ENCODE results near the gene ARHGEF17.
"Not testable (repeated sequence)": the region's sequence is repeated elsewhere in the genome, so short reads cannot be mapped to it uniquely, and the experiment has no call there.

The ARHGEF17 gene

DNA sequence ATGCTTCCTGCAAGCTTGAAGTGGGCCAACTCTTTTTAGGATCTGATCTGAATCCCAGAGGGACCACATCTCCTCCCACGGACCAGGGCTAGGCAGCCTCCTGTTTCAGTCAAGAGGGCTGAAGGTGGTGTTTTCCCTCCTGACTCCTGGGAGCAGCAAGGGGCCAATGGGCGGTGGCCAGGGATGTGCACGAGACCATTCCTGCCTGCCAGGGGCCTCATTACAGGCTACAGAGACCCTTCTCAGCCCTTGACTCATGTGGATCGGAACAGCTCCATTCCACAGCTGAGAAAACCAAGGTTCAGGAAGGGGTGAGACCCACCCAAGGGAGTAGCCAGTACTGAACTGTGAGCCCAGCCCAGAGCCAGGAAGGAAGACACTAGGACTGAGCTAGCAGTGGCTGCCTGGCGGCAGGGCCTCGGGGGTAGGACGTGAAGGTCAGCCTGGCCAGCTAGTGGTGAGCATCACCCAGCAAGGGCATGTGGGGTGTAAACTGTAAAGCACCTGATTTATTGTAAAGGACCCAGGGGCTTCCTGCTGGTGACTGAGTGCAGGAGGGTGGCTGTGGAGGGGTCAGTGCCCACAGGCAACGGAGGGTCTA, 39.3 kb upstream of the ARHGEF17 start:
- Histone ChIP-seq H3K36me3 (ENCODE audit: insufficient read depth, low read length) (no peaks in the 10 kb centered on the region), H3K4me3 (ENCODE audit: low read depth in 1 of 2, low read length in 2 of 2) (no peak overlapping the region), H3K4me1 (ENCODE audit: insufficient read depth, low read length) (no peaks in the 10 kb centered on the region)

DNA sequence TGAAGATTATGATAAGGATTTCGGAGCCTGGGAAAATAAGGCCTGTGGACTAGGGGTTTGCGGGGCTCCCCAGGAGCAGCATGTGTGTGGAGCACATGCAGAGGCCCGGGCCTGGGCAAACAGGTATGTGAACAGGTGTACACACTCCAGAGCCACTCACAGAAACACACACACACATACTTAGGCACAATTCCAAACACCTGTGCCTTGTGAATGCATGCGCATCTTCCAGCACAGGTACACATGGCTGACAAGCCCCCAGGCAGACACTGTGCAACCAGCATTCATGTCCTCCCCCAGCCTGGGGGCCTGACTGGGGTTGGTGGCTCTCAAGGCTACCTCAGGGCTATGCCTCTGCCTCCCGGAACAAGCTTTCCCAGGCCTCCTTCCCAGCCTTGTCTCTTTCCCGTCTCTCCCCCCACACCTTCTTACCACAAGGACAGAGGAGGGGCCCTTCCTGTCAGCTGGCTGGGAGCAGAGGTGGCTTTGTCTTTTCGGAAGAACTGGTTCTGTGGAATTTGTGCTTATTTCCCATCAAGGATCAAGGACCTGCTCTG, 38.5 kb upstream of the ARHGEF17 start:
- no peaks in the 10 kb centered on the region for H3K4me1 ChIP-seq (ENCODE audit: insufficient read depth, low read length)
- no peak overlapping the region for H3K4me3 ChIP-seq (ENCODE audit: low read depth in 1 of 2, low read length in 2 of 2)
- H3K27ac ChIP-seq (ENCODE audit: low read depth, low read length) = no peak overlapping the region
- H3K27me3 ChIP-seq (ENCODE audit: control insufficient read depth in 1 of 2, insufficient read depth in 2 of 2, low read length in 2 of 2) = peaks cover 5 to 7% of the 10 kb centered on the region in 2 donors
- H3K36me3 ChIP-seq (ENCODE audit: insufficient read depth, low read length) = no peaks in the 10 kb centered on the region
- H3K9me3 ChIP-seq (ENCODE audit: low read length) = no peaks in the 10 kb centered on the region
- H3K9ac ChIP-seq (ENCODE audit: low read length) = no peak overlapping the region

More for the DNA sequence above, 39.3 kb upstream of the ARHGEF17 start:
- Histone ChIP-seq H3K27ac (ENCODE audit: low read depth, low read length) (no peak overlapping the region), H3K9ac (ENCODE audit: low read length) (no peak overlapping the region), H3K27me3 (ENCODE audit: control insufficient read depth in 1 of 2, insufficient read depth in 2 of 2, low read length in 2 of 2) (peaks cover 13 to 14% of the 10 kb centered on the region in 2 donors), H3K9me3 (ENCODE audit: low read length) (no peaks in the 10 kb centered on the region)

DNA sequence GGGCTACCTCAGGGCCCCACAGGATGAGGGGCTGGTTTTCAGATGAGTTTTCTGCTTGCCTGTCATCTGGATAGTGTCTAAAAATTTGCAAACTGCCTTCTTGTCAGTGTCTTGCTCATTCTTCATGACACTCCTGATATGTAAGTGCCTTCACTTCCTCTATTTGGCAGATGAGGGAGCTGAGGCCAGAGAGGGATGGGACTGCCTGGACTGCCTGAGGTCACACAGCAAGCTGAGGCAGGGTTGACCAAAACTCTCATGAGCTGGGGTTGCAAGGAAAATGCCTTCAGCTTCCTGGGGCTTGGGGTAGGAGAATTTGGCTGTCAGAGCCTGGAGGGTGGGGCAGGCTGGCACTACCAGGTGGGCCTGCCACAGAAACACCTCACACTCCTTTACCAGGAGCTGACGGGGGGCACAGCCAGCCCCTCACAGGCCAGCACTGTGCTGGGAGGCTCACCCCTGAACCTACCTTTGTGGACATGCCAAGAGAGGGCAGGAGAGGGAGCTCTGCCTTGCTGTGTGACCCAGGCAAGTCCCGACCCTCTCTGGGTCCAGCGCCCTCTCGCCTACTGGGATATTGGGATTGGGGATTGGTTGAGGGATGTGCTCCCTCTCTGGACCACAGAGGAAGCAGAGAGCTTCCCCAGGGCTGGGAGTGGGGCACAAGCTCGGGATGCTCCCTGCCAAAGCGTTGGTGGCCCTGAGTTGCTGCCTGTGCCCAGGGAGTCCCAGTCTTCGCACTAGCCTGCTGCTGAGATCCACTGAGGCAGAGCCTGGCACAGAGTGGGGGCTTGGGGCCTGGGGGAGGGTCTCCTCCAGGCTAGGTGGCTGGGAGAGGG, 37.8 kb upstream of the ARHGEF17 start:
- Histone ChIP-seq H3K4me1 (ENCODE audit: insufficient read depth, low read length) (no peaks in the 10 kb centered on the region), H3K9me3 (ENCODE audit: low read length) (no peaks in the 10 kb centered on the region), H3K36me3 (ENCODE audit: insufficient read depth, low read length) (no peaks in the 10 kb centered on the region), H3K27me3 (ENCODE audit: control insufficient read depth in 1 of 2, insufficient read depth in 2 of 2, low read length in 2 of 2) (peaks cover 0 to under 1% of the 10 kb centered on the region in 2 donors), H3K27ac (ENCODE audit: low read depth, low read length) (no peak overlapping the region), H3K4me3 (ENCODE audit: low read depth in 1 of 2, low read length in 2 of 2) (no peak overlapping the region), H3K9ac (ENCODE audit: low read length) (no peak overlapping the region)

DNA sequence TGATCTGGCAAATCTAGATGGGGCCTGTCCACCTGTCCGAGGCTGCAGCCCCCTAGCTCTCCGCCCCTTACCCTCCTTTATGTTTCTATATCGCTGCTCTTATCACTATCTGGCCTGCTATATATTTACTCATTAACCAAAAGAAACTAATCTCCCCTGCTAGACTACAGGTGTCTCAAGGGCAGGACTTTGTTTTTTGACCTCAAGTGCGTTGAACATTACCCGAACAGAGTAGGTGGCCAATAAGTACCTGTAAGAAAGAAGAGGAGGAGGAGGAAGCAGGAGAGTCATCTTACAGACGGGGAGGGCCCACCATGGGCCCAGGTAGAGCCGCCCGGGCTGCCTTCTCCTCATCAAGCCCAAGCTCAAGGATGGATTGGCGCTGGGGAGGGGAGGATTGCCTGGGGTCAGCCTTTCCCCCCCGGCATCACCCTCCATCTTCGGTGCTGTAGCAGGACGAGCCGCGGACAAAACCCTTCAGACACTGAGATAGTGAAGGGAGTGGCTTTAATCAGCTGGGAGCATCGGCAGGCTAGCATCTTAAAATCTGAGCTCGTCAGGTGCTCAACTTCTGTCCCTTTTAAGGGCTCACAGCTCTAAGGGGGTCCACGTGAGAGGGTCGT, 37.1 kb upstream of the ARHGEF17 start:
- Histone ChIP-seq H3K36me3 (ENCODE audit: insufficient read depth, low read length) (no peaks in the 10 kb centered on the region), H3K9me3 (ENCODE audit: low read length) (no peaks in the 10 kb centered on the region), H3K9ac (ENCODE audit: low read length) (no peak overlapping the region), H3K27ac (ENCODE audit: low read depth, low read length) (no peak overlapping the region), H3K27me3 (ENCODE audit: control insufficient read depth in 1 of 2, insufficient read depth in 2 of 2, low read length in 2 of 2) (no peaks in the 10 kb centered on the region), H3K4me1 (ENCODE audit: insufficient read depth, low read length) (no peaks in the 10 kb centered on the region), H3K4me3 (ENCODE audit: low read depth in 1 of 2, low read length in 2 of 2) (no peak overlapping the region)

DNA sequence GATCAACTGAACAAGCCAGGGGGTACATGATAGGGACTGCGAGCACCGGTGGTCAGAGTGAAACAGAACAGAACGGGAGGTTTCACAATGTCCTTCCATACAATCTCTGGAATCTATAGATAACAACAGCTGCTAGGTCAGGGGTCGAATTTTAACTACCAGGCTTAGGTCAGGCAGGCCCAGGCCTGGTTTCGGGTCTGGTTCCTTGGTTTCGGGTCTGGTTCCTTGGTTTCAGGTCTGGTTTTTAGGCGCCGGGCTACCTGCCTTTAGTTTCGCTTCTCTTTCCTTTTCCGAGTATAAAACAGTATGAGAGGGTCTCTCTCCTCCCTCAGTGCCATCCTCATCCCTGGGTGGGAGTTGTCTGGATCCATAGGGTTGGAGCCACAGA, 36.6 kb upstream of the ARHGEF17 start:
- H3K36me3 ChIP-seq (ENCODE audit: insufficient read depth, low read length); H3K9me3 ChIP-seq (ENCODE audit: low read length); H3K4me3 ChIP-seq (ENCODE audit: low read depth in 1 of 2, low read length in 2 of 2); H3K27ac ChIP-seq (ENCODE audit: low read depth, low read length); H3K4me1 ChIP-seq (ENCODE audit: insufficient read depth, low read length); H3K9ac ChIP-seq (ENCODE audit: low read length); H3K27me3 ChIP-seq (ENCODE audit: control insufficient read depth in 1 of 2, insufficient read depth in 2 of 2, low read length in 2 of 2): not testable (repeated sequence)

DNA sequence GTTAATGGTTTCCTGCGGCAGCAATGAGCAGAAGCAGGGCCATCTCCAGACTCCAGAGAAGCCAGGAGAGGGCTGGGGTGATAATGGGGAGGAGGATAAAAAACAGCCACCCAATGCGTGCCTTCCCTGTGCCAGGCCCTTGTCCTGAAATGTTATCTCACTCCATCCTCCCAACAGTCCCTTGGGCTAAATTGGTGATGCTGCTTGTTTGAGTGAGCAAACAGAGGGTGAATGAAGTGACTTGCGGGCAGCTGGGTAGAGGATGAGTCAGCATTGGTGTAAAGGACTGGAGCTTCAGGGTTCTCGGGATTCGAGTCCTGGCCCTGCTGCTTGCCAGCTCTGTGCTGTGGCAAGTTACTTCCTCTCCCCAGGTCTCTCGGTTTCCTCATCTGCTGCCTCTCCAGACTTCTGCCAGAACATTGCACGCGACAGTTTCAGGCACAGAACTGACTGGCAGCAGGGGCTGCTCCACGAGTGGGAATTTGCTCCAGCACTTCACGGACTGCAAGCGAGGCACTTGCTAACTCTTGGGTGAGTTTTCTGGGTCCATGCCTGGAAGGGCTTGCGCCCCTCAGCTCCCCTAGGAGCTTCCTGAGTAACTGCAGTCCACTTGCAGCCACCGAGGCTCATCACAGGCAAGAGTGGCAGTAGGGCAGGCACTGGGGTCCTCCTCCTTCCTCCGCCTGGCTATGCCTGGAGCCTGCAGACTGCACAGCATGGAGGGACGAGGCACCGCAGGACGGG, 36.0 kb upstream of the ARHGEF17 start, which contains the start of gene P2RY6:
P2RY6 (plus strand) TSS at position 403 of the 744 bp plus-strand sequence. CDS start 24,181 bp downstream, outside the sequence.
- Histone ChIP-seq H3K36me3 (ENCODE audit: insufficient read depth, low read length) (no peaks in the 10 kb centered on the region), H3K27me3 (ENCODE audit: control insufficient read depth in 1 of 2, insufficient read depth in 2 of 2, low read length in 2 of 2) (no peaks in the 10 kb centered on the region), H3K4me1 (ENCODE audit: insufficient read depth, low read length) (no peaks in the 10 kb centered on the region), H3K4me3 (ENCODE audit: low read depth in 1 of 2, low read length in 2 of 2) (no peak within 1 kb of the TSS), H3K9ac (ENCODE audit: low read length) (no peak within 1 kb of the TSS), H3K27ac (ENCODE audit: low read depth, low read length) (no peak within 1 kb of the TSS), H3K9me3 (ENCODE audit: low read length) (no peaks in the 10 kb centered on the region)

DNA sequence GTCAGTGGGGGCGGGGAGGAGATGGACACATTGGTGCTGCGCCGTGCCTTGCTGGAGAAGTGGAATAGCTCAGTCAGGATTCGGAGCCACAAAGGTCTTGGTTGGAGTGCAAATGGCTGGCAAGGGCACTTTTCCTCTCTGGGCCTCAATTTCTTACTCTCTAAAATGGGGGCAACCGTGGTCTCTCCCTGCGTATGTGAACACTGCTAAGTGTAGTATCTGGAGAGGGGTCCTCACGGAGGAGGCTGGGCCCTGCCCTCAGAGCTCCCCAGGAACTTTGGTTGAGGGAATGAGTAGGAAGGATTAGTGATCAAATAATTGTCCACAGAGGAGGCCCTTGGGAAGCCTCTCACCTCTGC, 35.4 kb upstream of the ARHGEF17 start:
- Histone ChIP-seq H3K36me3 (ENCODE audit: insufficient read depth, low read length) (no peaks in the 10 kb centered on the region), H3K27ac (ENCODE audit: low read depth, low read length) (no peak overlapping the region), H3K9ac (ENCODE audit: low read length) (no peak overlapping the region), H3K4me3 (ENCODE audit: low read depth in 1 of 2, low read length in 2 of 2) (no peak overlapping the region), H3K4me1 (ENCODE audit: insufficient read depth, low read length) (no peaks in the 10 kb centered on the region), H3K9me3 (ENCODE audit: low read length) (no peaks in the 10 kb centered on the region), H3K27me3 (ENCODE audit: control insufficient read depth in 1 of 2, insufficient read depth in 2 of 2, low read length in 2 of 2) (no peaks in the 10 kb centered on the region)

DNA sequence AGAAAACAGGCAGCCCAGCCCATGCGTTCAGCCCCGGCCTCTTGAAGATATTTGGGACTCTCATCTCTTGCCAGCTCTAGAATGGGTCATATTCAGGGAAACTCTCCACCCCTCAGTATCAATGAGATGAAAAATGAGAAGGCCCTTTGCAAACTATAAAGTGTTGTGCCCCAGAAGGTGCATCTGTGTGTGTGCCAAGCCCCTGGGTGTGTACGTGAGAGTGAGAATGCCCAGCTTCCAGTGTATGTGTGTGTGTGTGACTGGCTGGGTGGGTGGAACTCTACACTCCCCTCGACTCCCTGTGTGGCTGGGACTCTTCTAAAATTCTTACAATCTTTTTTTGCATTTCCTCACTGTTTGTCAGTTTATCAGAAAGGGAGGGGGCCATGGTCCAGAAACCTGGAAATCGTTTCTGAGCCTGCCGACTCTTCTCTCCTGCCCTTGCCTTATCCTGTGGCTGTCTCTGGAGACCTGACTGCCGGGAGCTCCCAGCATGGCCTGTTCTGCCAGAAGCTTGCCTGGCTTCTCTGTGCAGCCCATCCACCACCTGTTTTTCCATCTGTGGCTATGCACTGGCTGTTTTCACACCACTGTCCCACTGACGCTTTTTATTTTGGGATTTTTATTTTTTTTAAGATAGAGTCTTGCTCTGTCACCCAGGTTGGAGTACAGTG, 34.7 kb upstream of the ARHGEF17 start:
- no peak overlapping the region for H3K4me3 ChIP-seq (ENCODE audit: low read depth in 1 of 2, low read length in 2 of 2)
- H3K27me3 ChIP-seq (ENCODE audit: control insufficient read depth in 1 of 2, insufficient read depth in 2 of 2, low read length in 2 of 2) = no peaks in the 10 kb centered on the region
- no peaks in the 10 kb centered on the region for H3K36me3 ChIP-seq (ENCODE audit: insufficient read depth, low read length)
- no peak overlapping the region for H3K9ac ChIP-seq (ENCODE audit: low read length)
- no peak overlapping the region for H3K27ac ChIP-seq (ENCODE audit: low read depth, low read length)
- no peaks in the 10 kb centered on the region for H3K4me1 ChIP-seq (ENCODE audit: insufficient read depth, low read length)
- H3K9me3 ChIP-seq (ENCODE audit: low read length) = no peaks in the 10 kb centered on the region

DNA sequence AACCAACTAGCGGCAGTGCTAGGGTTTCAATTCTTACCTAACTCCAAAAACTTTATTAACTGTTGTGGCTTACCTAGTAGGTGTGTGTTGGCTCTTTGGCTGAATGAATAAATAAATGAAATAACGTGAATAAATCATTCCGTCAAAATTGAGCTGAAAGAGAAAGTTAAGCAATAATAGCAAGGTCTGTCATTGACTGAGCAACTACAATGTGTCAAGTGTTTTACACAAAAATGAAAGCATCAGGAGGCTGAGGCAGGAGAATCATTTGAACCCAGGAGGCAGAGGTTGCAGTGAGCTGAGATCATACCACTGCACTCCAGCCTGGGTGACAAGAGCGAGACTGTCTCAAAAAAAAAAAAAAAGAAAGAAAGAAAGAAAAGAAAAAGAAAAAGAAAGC, 33.9 kb upstream of the ARHGEF17 start:
- H3K9ac ChIP-seq (ENCODE audit: low read length); H3K9me3 ChIP-seq (ENCODE audit: low read length); H3K4me1 ChIP-seq (ENCODE audit: insufficient read depth, low read length); H3K27me3 ChIP-seq (ENCODE audit: control insufficient read depth in 1 of 2, insufficient read depth in 2 of 2, low read length in 2 of 2); H3K36me3 ChIP-seq (ENCODE audit: insufficient read depth, low read length); H3K4me3 ChIP-seq (ENCODE audit: low read depth in 1 of 2, low read length in 2 of 2); H3K27ac ChIP-seq (ENCODE audit: low read depth, low read length): not testable (repeated sequence)

DNA sequence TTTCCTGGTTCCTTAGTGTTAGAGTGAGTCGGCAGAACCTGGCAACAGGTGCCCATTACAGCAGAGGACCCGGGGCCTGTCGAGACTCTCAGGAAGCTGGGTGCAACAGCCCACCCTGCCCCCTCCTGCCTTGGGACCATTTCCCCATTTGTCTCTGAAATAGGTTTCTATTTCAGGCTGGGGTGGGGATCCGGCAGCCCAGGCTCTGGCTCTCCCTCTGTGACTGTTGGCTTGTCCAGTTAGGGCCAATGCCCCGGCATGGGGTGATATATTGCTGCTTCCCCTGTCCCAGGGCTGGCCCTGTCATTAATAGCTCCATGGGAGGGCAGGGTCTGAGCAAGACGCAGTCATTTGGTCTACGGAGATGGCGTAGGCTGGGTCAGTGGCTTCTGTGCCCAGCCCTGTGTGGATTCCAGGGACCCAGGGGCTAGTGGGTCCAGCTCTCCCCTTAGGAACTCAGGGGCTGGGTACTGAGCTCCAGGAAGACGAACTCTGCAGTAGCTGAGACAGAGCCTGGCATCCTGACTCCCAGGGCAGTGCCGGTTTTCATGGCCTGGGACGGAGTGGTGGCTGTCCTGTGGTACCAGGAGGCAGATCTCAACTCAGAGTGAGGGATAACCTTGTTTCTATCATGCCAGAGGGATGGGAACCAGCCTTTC, 33.2 kb upstream of the ARHGEF17 start:
- H3K36me3 ChIP-seq (ENCODE audit: insufficient read depth, low read length) = no peaks in the 10 kb centered on the region
- H3K27ac ChIP-seq (ENCODE audit: low read depth, low read length) = no peak overlapping the region
- H3K9me3 ChIP-seq (ENCODE audit: low read length) = no peaks in the 10 kb centered on the region
- no peak overlapping the region for H3K4me3 ChIP-seq (ENCODE audit: low read depth in 1 of 2, low read length in 2 of 2)
- H3K9ac ChIP-seq (ENCODE audit: low read length) = no peak overlapping the region
- no peaks in the 10 kb centered on the region for H3K4me1 ChIP-seq (ENCODE audit: insufficient read depth, low read length)
- H3K27me3 ChIP-seq (ENCODE audit: control insufficient read depth in 1 of 2, insufficient read depth in 2 of 2, low read length in 2 of 2) = no peaks in the 10 kb centered on the region

Measured in muscle layer of colon (tissue), 2 donors.